Measurements from ENCODE around the gene HIVEP1. TPM values are rescaled to one million over a fixed set of nuclear protein-coding genes. Genes with fewer than 3 reads are reported as not detected.

The HIVEP1 gene
- total and polyA plus RNA-seq, 2 of the 13 experiments (the other 11 are each of a cell fraction or from before 2014, with no cell fraction given) = 7.4 to 9.9 TPM

DNA sequence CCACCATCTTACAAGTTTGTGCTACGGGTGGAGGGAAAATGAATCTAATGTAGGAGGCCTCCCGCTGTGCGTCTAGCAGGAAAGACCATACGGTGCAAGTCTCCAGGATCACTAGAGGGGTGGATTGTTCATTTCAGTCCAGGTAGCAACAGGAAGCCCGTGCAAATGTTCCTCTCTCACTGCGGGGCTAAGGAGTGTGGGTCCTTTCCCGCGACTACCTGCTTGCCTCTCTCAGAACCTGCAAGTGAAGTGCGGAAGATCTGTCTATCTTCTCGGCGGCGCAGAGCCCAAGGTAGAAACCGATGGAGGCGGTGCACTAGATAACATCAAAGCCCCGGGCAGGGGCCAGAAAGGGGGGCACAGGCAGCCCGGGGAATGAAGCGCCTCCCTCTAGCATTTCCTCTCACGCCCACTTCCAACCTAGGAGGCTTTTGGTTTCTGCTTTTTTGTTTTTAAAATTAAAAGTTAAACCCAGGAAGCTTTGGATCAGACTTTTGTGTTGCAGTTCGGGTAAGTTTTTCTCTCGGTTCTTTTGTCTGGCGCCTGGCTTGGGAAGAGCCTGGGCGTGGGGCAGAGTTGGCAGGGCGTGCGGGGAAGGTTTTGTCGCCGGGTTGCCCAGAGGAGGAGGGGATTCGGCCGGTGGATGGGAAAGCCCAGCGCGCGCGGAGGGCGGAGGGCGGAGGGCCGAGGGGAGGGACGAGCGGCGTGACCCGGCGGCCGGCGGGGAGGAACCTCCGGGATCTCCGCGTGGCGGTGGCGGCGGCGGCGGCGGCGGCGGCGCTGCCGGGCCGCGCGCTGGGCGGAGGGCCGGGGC lies 3.5 kb upstream of the HIVEP1 start (continued):
- TF ChIP-seq, protein P1, sequence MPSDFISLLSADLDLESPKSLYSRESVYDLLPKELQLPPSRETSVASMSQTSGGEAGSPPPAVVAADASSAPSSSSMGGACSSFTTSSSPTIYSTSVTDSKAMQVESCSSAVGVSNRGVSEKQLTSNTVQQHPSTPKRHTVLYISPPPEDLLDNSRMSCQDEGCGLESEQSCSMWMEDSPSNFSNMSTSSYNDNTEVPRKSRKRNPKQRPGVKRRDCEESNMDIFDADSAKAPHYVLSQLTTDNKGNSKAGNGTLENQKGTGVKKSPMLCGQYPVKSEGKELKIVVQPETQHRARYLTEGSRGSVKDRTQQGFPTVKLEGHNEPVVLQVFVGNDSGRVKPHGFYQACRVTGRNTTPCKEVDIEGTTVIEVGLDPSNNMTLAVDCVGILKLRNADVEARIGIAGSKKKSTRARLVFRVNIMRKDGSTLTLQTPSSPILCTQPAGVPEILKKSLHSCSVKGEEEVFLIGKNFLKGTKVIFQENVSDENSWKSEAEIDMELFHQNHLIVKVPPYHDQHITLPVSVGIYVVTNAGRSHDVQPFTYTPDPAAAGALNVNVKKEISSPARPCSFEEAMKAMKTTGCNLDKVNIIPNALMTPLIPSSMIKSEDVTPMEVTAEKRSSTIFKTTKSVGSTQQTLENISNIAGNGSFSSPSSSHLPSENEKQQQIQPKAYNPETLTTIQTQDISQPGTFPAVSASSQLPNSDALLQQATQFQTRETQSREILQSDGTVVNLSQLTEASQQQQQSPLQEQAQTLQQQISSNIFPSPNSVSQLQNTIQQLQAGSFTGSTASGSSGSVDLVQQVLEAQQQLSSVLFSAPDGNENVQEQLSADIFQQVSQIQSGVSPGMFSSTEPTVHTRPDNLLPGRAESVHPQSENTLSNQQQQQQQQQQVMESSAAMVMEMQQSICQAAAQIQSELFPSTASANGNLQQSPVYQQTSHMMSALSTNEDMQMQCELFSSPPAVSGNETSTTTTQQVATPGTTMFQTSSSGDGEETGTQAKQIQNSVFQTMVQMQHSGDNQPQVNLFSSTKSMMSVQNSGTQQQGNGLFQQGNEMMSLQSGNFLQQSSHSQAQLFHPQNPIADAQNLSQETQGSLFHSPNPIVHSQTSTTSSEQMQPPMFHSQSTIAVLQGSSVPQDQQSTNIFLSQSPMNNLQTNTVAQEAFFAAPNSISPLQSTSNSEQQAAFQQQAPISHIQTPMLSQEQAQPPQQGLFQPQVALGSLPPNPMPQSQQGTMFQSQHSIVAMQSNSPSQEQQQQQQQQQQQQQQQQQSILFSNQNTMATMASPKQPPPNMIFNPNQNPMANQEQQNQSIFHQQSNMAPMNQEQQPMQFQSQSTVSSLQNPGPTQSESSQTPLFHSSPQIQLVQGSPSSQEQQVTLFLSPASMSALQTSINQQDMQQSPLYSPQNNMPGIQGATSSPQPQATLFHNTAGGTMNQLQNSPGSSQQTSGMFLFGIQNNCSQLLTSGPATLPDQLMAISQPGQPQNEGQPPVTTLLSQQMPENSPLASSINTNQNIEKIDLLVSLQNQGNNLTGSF (CRISPR knock-in tag; IDR thresholded peaks at IDR 0.05) = 0 out of 2 replicates have a peak, but pooled peaks have one; percentile 46
- TF ChIP-seq ZFP37 (CRISPR knock-in tag; IDR thresholded peaks at IDR 0.05; ENCODE audit: borderline replicate concordance) (peak; percentile 20; the same call in 1 of the 2 replicates), ZNF780A (CRISPR knock-in tag; IDR thresholded peaks at IDR 0.05) (no peak), HNRNPL (IDR thresholded peaks at IDR 0.05; ENCODE audit: low read depth, low read length) (no peak), ZNF354B (CRISPR knock-in tag; IDR thresholded peaks at IDR 0.05) (no peak), MBD4 (IDR thresholded peaks at IDR 0.05; ENCODE audit: borderline replicate concordance, low read length) (no peak), ZNF343 (CRISPR knock-in tag; IDR thresholded peaks at IDR 0.05) (peak; percentile 69; the same call in 1 of the 2 replicates), YEATS4 (CRISPR knock-in tag; IDR thresholded peaks at IDR 0.05; ENCODE audit: borderline replicate concordance) (no peak), MIXL1 (CRISPR knock-in tag; IDR thresholded peaks at IDR 0.05) (no peak), SAP130 (CRISPR knock-in tag; IDR thresholded peaks at IDR 0.05; ENCODE audit: low read depth) (peak; percentile 94), STAT5B (CRISPR knock-in tag; IDR thresholded peaks at IDR 0.05) (0 out of 2 replicates have a peak, but pooled peaks have one; percentile 29), RBAK (CRISPR knock-in tag; IDR thresholded peaks at IDR 0.05) (no peak)
- TF ChIP-seq, protein P2, sequence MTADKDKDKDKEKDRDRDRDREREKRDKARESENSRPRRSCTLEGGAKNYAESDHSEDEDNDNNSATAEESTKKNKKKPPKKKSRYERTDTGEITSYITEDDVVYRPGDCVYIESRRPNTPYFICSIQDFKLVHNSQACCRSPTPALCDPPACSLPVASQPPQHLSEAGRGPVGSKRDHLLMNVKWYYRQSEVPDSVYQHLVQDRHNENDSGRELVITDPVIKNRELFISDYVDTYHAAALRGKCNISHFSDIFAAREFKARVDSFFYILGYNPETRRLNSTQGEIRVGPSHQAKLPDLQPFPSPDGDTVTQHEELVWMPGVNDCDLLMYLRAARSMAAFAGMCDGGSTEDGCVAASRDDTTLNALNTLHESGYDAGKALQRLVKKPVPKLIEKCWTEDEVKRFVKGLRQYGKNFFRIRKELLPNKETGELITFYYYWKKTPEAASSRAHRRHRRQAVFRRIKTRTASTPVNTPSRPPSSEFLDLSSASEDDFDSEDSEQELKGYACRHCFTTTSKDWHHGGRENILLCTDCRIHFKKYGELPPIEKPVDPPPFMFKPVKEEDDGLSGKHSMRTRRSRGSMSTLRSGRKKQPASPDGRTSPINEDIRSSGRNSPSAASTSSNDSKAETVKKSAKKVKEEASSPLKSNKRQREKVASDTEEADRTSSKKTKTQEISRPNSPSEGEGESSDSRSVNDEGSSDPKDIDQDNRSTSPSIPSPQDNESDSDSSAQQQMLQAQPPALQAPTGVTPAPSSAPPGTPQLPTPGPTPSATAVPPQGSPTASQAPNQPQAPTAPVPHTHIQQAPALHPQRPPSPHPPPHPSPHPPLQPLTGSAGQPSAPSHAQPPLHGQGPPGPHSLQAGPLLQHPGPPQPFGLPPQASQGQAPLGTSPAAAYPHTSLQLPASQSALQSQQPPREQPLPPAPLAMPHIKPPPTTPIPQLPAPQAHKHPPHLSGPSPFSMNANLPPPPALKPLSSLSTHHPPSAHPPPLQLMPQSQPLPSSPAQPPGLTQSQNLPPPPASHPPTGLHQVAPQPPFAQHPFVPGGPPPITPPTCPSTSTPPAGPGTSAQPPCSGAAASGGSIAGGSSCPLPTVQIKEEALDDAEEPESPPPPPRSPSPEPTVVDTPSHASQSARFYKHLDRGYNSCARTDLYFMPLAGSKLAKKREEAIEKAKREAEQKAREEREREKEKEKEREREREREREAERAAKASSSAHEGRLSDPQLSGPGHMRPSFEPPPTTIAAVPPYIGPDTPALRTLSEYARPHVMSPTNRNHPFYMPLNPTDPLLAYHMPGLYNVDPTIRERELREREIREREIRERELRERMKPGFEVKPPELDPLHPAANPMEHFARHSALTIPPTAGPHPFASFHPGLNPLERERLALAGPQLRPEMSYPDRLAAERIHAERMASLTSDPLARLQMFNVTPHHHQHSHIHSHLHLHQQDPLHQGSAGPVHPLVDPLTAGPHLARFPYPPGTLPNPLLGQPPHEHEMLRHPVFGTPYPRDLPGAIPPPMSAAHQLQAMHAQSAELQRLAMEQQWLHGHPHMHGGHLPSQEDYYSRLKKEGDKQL (CRISPR knock-in tag; IDR thresholded peaks at IDR 0.05; ENCODE audit: low read depth) = peak; percentile 33; the same call in 1 of the 2 replicates
- TF ChIP-seq, protein P3, sequence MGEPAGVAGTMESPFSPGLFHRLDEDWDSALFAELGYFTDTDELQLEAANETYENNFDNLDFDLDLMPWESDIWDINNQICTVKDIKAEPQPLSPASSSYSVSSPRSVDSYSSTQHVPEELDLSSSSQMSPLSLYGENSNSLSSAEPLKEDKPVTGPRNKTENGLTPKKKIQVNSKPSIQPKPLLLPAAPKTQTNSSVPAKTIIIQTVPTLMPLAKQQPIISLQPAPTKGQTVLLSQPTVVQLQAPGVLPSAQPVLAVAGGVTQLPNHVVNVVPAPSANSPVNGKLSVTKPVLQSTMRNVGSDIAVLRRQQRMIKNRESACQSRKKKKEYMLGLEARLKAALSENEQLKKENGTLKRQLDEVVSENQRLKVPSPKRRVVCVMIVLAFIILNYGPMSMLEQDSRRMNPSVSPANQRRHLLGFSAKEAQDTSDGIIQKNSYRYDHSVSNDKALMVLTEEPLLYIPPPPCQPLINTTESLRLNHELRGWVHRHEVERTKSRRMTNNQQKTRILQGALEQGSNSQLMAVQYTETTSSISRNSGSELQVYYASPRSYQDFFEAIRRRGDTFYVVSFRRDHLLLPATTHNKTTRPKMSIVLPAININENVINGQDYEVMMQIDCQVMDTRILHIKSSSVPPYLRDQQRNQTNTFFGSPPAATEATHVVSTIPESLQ (CRISPR knock-in tag; conservative IDR thresholded peaks at IDR 0.05) = 0 out of 2 replicates have a peak, but pooled peaks have one; percentile 78
- TF ChIP-seq, protein P4, sequence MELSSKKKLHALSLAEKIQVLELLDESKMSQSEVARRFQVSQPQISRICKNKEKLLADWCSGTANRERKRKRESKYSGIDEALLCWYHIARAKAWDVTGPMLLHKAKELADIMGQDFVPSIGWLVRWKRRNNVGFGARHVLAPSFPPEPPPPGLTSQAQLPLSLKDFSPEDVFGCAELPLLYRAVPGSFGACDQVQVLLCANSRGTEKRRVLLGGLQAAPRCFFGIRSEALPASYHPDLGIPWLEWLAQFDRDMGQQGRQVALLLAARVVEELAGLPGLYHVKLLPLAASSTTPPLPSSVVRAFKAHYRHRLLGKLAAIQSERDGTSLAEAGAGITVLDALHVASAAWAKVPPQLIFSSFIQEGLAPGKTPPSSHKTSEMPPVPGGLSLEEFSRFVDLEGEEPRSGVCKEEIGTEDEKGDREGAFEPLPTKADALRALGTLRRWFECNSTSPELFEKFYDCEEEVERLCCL (CRISPR knock-in tag; IDR thresholded peaks at IDR 0.05; ENCODE audit: borderline replicate concordance) = no peak

Data from HepG2 (cell line).